Erythroblast (primary cell): ENCODE results near the gene C5AR2.

ENCODE experiments used
- GATA1 ChIP-seq: IDR thresholded peaks from 2 replicates; pipeline ENCODE4 v1.6.1; 2011; ENCODE audit warnings: low read depth, mild to moderate bottlenecking, control low read depth, low read length, moderate library complexity
- POLR2A ChIP-seq: IDR thresholded peaks from 2 replicates; pipeline ENCODE4 v1.6.1; 2011; ENCODE audit warnings: mild to moderate bottlenecking, low read length

DNA sequence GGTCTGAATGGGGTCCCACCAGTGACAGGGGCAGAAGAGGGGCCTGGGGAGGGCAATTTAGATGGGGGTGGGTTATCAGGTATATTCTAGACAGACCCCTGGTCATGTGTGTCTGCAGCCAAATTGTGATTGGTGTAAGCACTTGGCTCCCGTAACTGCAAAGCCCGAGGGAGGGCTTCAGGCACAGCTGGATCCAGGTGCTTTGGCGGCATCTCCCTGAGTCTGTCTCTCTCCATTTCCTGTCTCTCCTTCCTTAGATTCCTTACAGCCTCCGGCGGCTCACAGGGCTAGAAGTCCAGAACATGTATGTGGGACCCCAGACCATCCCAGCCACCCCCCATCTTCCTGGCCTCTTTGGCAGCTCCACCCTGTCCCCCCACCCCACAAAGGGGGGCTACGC is 48.6 kb downstream of the C5AR2 start:
- TF ChIP-seq POLR2A: no peak
- TF ChIP-seq GATA1: no peak
